Endometrial microvascular endothelial cells (primary cell): ENCODE measurements around the gene KCNC1. TPM values are rescaled to one million over a fixed set of nuclear protein-coding genes. Genes with fewer than 3 reads are reported as not detected.

ENCODE experiments used
- in situ Hi-C: cut with HindIII; loops from 2 replicates; pipeline ENCODE4 v1.10.0; 2017; ENCODE audit warnings: low sequenced_read_pairs, low pct_unique_long_range_greater_than_20kb; ENCODE audit errors: inconsistent ontology term
- total RNA-seq: library from RNA; depleted of rRNA; stranded (reverse); fragments of >200 nt; gene quantifications from one replicate; pipeline ENCODE4 v1.2.3, GENCODE V29; 2015; ENCODE audit errors: inconsistent ontology term

The KCNC1 gene
- total RNA-seq, 1 donor from 2014 or later: not detected

DNA sequence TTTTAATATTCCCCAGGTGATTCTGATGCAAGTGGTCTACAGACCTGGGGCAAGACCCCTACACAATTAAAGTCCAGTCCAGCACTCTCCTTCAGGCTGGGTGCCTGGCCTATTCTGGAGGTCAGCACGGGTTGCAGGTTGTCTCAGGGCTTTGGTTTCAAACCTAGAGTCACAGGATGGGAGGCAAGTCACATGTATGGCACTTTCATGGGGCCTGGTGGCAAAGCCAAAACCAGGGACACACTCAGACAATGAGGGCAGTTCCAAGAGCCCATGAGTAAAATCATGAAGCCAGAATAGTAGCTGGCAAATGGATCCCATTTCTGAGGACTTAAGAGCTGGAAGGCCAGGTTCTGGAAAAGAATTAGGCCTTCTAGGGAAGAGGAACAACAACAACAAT is 96.6 kb downstream of the KCNC1 start:
- in situ Hi-C loops: no loop called here

DNA sequence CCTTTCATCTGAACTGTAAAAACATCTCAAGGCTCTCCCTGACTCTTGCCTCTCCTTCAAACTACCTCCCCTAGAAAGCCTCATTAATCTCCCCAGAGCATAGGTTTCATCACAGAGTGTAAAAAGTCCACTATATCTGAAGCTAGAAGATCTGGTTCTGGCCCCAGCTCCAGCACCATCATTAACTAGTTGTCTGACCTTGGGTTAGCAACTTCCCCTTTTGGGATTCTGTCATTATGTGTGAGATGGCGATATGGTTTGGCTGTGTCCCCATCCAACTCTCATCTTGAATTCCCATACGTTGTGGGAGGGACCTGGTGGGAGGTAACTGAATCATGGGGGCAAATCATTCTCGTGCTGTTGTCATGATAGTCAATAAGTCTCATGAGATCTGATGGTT is 97.3 kb downstream of the KCNC1 start:
- in situ Hi-C loops: no loop called here

Other genes with a start within 250 kb of the KCNC1 start
- gene USH1C, start 190.4 kb upstream of the KCNC1 start, total RNA-seq: not detected
- not detected for gene OTOG, start 187.5 kb upstream of the KCNC1 start, total RNA-seq
- not detected for gene MYOD1, start 15.2 kb upstream of the KCNC1 start, total RNA-seq